ENCODE data around the gene TRIM41. TPM values are rescaled to one million over a fixed set of nuclear protein-coding genes. Genes with fewer than 3 reads are reported as not detected.

TRIM41 gene
- total and polyA plus RNA-seq, 2 of the 13 experiments (the other 11 are each of a cell fraction or from before 2014, with no cell fraction given): 10.2 to 16.7 TPM

GRCh38 chr5:181246276-181247049 lies 23.4 kb downstream of the TRIM41 start (continued):
- no peak for TF ChIP-seq ZNF512B (CRISPR knock-in tag; IDR thresholded peaks at IDR 0.05; ENCODE audit: borderline replicate concordance)
- TF ChIP-seq, protein P1, sequence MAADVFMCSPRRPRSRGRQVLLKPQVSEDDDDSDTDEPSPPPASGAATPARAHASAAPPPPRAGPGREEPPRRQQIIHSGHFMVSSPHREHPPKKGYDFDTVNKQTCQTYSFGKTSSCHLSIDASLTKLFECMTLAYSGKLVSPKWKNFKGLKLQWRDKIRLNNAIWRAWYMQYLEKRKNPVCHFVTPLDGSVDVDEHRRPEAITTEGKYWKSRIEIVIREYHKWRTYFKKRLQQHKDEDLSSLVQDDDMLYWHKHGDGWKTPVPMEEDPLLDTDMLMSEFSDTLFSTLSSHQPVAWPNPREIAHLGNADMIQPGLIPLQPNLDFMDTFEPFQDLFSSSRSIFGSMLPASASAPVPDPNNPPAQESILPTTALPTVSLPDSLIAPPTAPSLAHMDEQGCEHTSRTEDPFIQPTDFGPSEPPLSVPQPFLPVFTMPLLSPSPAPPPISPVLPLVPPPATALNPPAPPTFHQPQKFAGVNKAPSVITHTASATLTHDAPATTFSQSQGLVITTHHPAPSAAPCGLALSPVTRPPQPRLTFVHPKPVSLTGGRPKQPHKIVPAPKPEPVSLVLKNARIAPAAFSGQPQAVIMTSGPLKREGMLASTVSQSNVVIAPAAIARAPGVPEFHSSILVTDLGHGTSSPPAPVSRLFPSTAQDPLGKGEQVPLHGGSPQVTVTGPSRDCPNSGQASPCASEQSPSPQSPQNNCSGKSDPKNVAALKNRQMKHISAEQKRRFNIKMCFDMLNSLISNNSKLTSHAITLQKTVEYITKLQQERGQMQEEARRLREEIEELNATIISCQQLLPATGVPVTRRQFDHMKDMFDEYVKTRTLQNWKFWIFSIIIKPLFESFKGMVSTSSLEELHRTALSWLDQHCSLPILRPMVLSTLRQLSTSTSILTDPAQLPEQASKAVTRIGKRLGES (CRISPR knock-in tag; IDR thresholded peaks at IDR 0.05; ENCODE audit: borderline replicate concordance): no peak
- TF ChIP-seq, protein P2, sequence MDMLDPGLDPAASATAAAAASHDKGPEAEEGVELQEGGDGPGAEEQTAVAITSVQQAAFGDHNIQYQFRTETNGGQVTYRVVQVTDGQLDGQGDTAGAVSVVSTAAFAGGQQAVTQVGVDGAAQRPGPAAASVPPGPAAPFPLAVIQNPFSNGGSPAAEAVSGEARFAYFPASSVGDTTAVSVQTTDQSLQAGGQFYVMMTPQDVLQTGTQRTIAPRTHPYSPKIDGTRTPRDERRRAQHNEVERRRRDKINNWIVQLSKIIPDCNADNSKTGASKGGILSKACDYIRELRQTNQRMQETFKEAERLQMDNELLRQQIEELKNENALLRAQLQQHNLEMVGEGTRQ (IDR thresholded peaks at IDR 0.05; ENCODE audit: low read depth, low read length): no peak
- TF ChIP-seq, protein P2 (CRISPR knock-in tag; IDR thresholded peaks at IDR 0.05; ENCODE audit: borderline replicate concordance): no peak
- TF ChIP-seq ZNF256 (CRISPR knock-in tag; conservative IDR thresholded peaks at IDR 0.05): peak; percentile 68; the same call in 1 of the 2 replicates
- TF ChIP-seq DNMT1 (CRISPR knock-in tag; IDR thresholded peaks at IDR 0.05): no peak
- no peak for TF ChIP-seq STAG1 (CRISPR knock-in tag; IDR thresholded peaks at IDR 0.05)
- no peak for TF ChIP-seq SRY (CRISPR knock-in tag; IDR thresholded peaks at IDR 0.05)
- no peak for TF ChIP-seq HCFC1 (IDR thresholded peaks at IDR 0.05; ENCODE audit: low read depth, low read length)
- TF ChIP-seq PRPF4 (IDR thresholded peaks at IDR 0.05; ENCODE audit: low read depth, low read length, poor library complexity, severe bottlenecking): no peak
- peak; percentile 8; the same call in 1 of the 2 replicates for TF ChIP-seq MYPOP (CRISPR knock-in tag; IDR thresholded peaks at IDR 0.05)
- no peak for TF ChIP-seq ZNF496 (CRISPR knock-in tag; IDR thresholded peaks at IDR 0.05; ENCODE audit: insufficient replicate concordance)
- TF ChIP-seq, protein P3, sequence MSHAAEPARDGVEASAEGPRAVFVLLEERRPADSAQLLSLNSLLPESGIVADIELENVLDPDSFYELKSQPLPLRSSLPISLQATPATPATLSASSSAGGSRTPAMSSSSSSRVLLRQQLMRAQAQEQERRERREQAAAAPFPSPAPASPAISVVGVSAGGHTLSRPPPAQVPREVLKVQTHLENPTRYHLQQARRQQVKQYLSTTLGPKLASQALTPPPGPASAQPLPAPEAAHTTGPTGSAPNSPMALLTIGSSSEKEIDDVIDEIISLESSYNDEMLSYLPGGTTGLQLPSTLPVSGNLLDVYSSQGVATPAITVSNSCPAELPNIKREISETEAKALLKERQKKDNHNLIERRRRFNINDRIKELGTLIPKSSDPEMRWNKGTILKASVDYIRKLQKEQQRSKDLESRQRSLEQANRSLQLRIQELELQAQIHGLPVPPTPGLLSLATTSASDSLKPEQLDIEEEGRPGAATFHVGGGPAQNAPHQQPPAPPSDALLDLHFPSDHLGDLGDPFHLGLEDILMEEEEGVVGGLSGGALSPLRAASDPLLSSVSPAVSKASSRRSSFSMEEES (CRISPR knock-in tag; IDR thresholded peaks at IDR 0.05): no peak
- TF ChIP-seq ZNF720 (CRISPR knock-in tag; IDR thresholded peaks at IDR 0.05): no peak
- no peak for TF ChIP-seq PITX1 (CRISPR knock-in tag; IDR thresholded peaks at IDR 0.05)
- no peak for TF ChIP-seq CCAR2 (optimal IDR thresholded peaks at IDR 0.05; ENCODE audit: low read depth, low read length)
- no peak; the same call in 1 of the 2 replicates for TF ChIP-seq ETS1 (CRISPR knock-in tag; IDR thresholded peaks at IDR 0.05)
